Progenitor cell of endocrine pancreas (in vitro differentiated cells): Measurements from ENCODE around the gene KANSL2. TPM values are rescaled to one million over a fixed set of nuclear protein-coding genes. Genes with fewer than 3 reads are reported as not detected.
"Not testable (repeated sequence)": the region's sequence is repeated elsewhere in the genome, so short reads cannot be mapped to it uniquely, and the experiment has no call there.

Source experiments
- DNase-seq: peaks from one replicate; pipeline ENCODE4 v3.0.0; 2021; ENCODE audit warnings: low spot score; ENCODE audit not compliant: unreplicated experiment
- H3K27ac Mint-ChIP-seq: 2 replicates; pipeline ENCODE4 v1.8.0; 2021; ENCODE audit warnings: mild to moderate bottlenecking, moderate library complexity, mixed read lengths
- H3K27me3 Mint-ChIP-seq: 2 replicates; pipeline ENCODE4 v1.8.0; 2021; ENCODE audit warnings: mixed read lengths
- H3K36me3 Mint-ChIP-seq: 2 replicates; pipeline ENCODE4 v1.8.0; 2022; ENCODE audit warnings: mixed read lengths; ENCODE audit not compliant: insufficient read depth
- H3K4me1 Mint-ChIP-seq: 2 replicates; pipeline ENCODE4 v1.8.0; 2021; ENCODE audit warnings: low read depth, mixed read lengths
- H3K4me3 Mint-ChIP-seq: 2 replicates; pipeline ENCODE4 v1.8.0; 2021; ENCODE audit warnings: low read depth, mild to moderate bottlenecking, moderate library complexity, mixed read lengths
- H3K9me3 Mint-ChIP-seq: 2 replicates; pipeline ENCODE4 v1.8.0; 2021; ENCODE audit warnings: low read depth, mixed read lengths
- CTCF ChIP-seq: fragments of 200-600 bp; sonication (generic); IDR thresholded peaks from one replicate; pipeline ENCODE4 v1.5.0; 2021; ENCODE audit warnings: antibody characterized with exemption, mild to moderate bottlenecking; ENCODE audit not compliant: unreplicated experiment
- microRNA-seq: library from miRNA; unstranded; fragments of <30 nt; microRNA quantifications from one replicate; pipeline ENCODE4 v1.1.0, GENCODE V29; 2020; ENCODE audit warnings: borderline number of aligned reads; ENCODE audit not compliant: unreplicated experiment
- total RNA-seq: library from RNA; stranded (reverse); gene quantifications from 2 replicates; pipeline ENCODE4 v1.2.1, GENCODE V29; 2021

KANSL2 gene
- total RNA-seq, 1 donor from 2014 or later, result 54.4 TPM

- Mint-ChIP-seq H3K27ac (no peak overlapping the region), H3K36me3 (no peaks in the 10 kb centered on the region), H3K27me3 (peaks cover 13% of the 10 kb centered on the region), H3K4me3 (no peak overlapping the region), H3K9me3 (peaks cover 3% of the 10 kb centered on the region), H3K4me1 (peaks cover 5% of the 10 kb centered on the region)
- no peak for DNase-seq
- TF ChIP-seq CTCF, result no peak
Measured at GRCh38 chr12:48627556-48627955, 54.5 kb downstream of the KANSL2 start.

- peaks cover 22% of the 10 kb centered on the region for H3K27me3 Mint-ChIP-seq
- not testable (repeated sequence) for DNase-seq, H3K9me3 Mint-ChIP-seq, H3K36me3 Mint-ChIP-seq, H3K27ac Mint-ChIP-seq, H3K4me3 Mint-ChIP-seq, H3K4me1 Mint-ChIP-seq
Measured at GRCh38 chr12:48622997-48623396, 59.0 kb downstream of the KANSL2 start.

- Mint-ChIP-seq H3K4me3 (no peak overlapping the region), H3K36me3 (no peaks in the 10 kb centered on the region), H3K9me3 (peaks cover 10% of the 10 kb centered on the region), H3K4me1 (no peaks in the 10 kb centered on the region), H3K27me3 (peaks cover 19% of the 10 kb centered on the region), H3K27ac (no peak overlapping the region)
- peak; percentile 94 for TF ChIP-seq CTCF
- peak; percentile 69 for DNase-seq
Measured at GRCh38 chr12:48618541-48618940, 63.5 kb downstream of the KANSL2 start.

GRCh38 chr12:48615681-48616080, 66.4 kb downstream of the KANSL2 start:
- Mint-ChIP-seq H3K4me1 (no peaks in the 10 kb centered on the region), H3K4me3 (no peak overlapping the region)

GRCh38 chr12:48613321-48613720, 68.7 kb downstream of the KANSL2 start:
- Mint-ChIP-seq H3K27ac (no peak overlapping the region), H3K27me3 (peaks cover 8% of the 10 kb centered on the region), H3K4me3 (no peak overlapping the region), H3K4me1 (no peaks in the 10 kb centered on the region), H3K9me3 (peaks cover 23% of the 10 kb centered on the region), H3K36me3 (no peaks in the 10 kb centered on the region)
- no peak for DNase-seq
- no peak for TF ChIP-seq CTCF

More at GRCh38 chr12:48615681-48616080, 66.4 kb downstream of the KANSL2 start:
- Mint-ChIP-seq H3K27me3 (peaks cover 18% of the 10 kb centered on the region), H3K36me3 (no peaks in the 10 kb centered on the region), H3K9me3 (peaks cover 11% of the 10 kb centered on the region), H3K27ac (no peak overlapping the region)
- no peak for TF ChIP-seq CTCF
- no peak for DNase-seq

Small RNAs within 50 kb of the gene (microRNA-seq; reads per million reads assigned to microRNA genes)
- gene MIR1291, result 7.8 reads per million, percentile 11 among the genes with 10 or more reads in this experiment

Other genes with a start within 250 kb of the KANSL2 start
- gene ANP32D, start 209.7 kb downstream of the KANSL2 start, total RNA-seq, result not detected in 2 replicates
- not detected in 2 replicates for gene C12orf54, start 199.7 kb downstream of the KANSL2 start, total RNA-seq
- not detected in 2 replicates for gene OR8S1, start 156.6 kb downstream of the KANSL2 start, total RNA-seq
- not detected in 2 replicates for gene LALBA, start 112.2 kb downstream of the KANSL2 start, total RNA-seq
- gene CCNT1, start 34.5 kb upstream of the KANSL2 start, total RNA-seq, result 43.8 and 48.8 TPM in 2 replicates
- gene ADCY6, start 106.9 kb upstream of the KANSL2 start, total RNA-seq, result 120 and 128 TPM in 2 replicates
- gene CACNB3, start 136.3 kb upstream of the KANSL2 start, total RNA-seq, result 72.3 and 73.9 TPM in 2 replicates
- 116 and 129 TPM in 2 replicates for gene DDX23, start 169.9 kb upstream of the KANSL2 start, total RNA-seq
- 12.4 and 12.5 TPM in 2 replicates for gene RND1, start 183.6 kb upstream of the KANSL2 start, total RNA-seq
- 21.9 and 22.5 TPM in 2 replicates for gene FKBP11, start 243.3 kb upstream of the KANSL2 start, total RNA-seq